Measurements from ENCODE around the gene ACSF3. TPM values are rescaled to one million over a fixed set of nuclear protein-coding genes. Genes with fewer than 3 reads are reported as not detected.

The ACSF3 gene
- total RNA-seq, 1 experiment from 2014 or later: 10.8 TPM

DNA sequence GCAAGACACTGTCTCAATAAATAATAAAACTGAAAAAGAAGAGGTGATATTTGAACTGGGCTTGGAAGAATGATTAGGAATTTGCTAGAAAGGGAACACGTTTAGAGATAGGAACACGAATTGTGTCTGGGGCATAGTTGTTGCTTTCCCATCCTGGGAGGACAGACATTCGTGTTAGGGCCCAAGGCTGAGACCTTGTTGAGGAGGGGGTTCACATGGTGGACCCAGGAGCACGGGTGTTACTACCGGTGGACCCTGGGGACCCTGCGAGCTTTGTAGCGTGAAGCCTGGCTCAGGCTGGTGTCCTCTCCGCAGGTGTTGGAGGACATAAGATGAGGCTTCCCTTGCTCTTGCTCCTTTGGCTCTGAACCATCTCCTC, 1.2 kb downstream of the ACSF3 start:
- DNase-seq (ENCODE audit: low read depth): no peak

DNA sequence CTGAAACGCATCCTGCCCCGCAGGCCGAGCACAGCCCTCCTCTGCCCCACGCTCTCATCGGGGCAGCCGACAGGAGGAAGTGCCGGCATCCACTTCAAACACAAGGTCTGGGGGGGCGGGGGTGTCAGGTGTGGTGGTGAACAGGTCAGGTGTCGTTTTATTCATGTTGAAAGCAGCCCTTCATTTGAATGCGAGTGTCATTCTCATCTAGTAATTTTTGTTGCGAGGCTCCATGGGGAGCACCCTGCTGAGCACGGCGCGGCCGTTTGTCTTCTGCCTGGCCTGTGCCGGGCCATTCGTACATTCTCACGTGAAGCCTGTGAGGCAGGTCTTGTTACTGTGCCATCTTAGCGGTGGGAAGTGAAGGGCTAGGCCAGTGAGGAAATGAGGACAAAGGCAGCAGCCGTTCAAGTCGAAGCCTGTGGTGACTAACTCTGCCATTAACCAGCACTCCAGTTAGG, 1.9 kb downstream of the ACSF3 start:
- DNase-seq (ENCODE audit: low read depth): no peak

- no peak for DNase-seq (ENCODE audit: low read depth)
These were observed 2.5 kb downstream of the ACSF3 start for GRCh38 chr16:89096042-89096717.

DNA sequence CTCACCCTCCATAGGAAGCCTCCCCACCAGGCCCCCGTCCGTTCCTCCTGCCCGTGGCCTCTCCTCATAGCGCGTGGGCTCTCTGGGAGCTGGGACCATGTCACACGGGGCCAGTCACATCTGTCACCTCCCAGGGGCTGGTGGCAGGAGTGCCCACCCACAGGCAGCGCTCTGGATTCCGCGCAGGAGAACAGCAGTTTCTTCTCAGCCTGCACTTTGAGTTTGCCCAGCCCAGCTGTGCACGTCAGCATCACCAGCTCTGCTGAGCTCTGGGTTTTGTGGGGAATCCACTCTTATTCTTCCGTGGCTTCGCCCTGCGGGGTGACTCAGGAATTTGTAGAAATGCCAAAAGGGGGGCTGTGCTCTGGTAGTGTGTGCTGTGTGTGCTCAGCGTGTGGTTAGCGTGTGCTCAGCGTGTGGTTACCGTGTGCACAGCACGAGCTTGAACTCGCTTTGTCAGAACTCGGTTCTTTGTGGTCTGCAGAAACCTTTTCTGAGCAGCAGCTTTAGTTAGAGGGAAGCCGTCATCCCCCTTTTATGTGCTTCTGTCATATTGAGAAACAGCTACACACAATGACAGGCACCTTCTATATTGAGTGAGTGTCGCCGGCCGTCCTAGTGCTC, 3.2 kb downstream of the ACSF3 start:
- no peak for DNase-seq (ENCODE audit: low read depth)

- DNase-seq (ENCODE audit: low read depth): no peak
These were observed 3.7 kb downstream of the ACSF3 start for GRCh38 chr16:89097392-89097772.

DNA sequence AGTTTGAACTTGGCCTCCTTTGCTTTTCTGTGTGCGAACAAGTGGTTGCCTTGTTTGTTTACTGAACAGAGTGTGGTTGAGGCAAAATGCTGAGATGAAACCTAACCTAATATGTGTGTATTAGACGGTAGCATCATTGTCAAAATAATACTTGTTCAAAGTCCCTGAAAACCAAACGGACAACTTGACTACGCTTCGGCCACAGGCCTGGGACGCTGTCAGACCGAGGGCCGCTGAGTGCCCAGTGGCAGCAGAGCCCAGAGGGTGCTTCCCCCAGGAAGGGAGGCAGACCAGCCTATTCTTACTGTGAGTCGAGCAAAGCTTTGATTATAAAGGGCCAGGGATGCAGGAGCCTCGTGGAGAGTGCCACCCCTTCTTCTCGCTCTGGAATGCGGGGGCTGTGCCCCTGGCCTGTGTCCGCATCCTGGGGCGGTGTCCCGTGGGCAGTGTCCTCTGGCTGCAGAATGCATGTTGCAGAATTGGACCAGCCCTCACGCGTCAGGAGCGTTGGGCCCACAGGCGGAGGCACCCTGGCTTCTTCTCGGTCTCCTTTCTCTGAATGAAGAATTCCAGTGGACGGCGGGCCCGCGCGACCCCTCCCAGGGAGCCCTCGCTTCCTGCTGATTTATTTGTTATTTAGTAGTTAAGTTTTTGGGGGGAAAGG, 5.2 kb downstream of the ACSF3 start:
- no peak for DNase-seq (ENCODE audit: low read depth)

GRCh38 chr16:89099905-89100304, 6.3 kb downstream of the ACSF3 start:
- DNase-seq (ENCODE audit: low read depth): no peak

- no peak for DNase-seq (ENCODE audit: low read depth)
These were observed 7.1 kb downstream of the ACSF3 start for GRCh38 chr16:89100601-89101302.

GRCh38 chr16:89101303-89102040, 7.8 kb downstream of the ACSF3 start:
- no peak for DNase-seq (ENCODE audit: low read depth)

DNA sequence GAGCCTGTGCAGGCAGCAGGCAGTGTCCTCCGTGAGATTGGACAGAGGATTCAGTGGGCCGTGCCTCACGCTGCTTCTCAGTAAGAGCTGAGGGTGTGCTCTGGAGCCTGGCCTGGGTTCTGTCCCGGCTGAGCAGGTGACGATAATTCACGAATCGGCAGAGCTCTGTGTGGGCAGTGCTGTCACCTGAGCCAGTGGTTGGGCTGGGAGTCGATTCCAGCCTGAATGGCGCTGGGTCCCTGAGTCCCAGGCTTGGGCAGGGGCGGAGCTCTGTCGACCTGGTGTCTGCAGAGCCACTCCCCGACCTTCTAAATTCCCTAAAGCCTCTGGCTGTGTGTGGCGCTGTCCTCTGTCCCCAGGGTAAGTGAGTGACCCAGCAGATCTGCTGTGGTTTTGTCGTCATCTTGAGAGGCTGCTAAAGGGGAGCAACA, 8.4 kb downstream of the ACSF3 start:
- DNase-seq (ENCODE audit: low read depth): no peak

- DNase-seq (ENCODE audit: low read depth): no peak
These were observed 8.9 kb downstream of the ACSF3 start for GRCh38 chr16:89102481-89103073.

DNA sequence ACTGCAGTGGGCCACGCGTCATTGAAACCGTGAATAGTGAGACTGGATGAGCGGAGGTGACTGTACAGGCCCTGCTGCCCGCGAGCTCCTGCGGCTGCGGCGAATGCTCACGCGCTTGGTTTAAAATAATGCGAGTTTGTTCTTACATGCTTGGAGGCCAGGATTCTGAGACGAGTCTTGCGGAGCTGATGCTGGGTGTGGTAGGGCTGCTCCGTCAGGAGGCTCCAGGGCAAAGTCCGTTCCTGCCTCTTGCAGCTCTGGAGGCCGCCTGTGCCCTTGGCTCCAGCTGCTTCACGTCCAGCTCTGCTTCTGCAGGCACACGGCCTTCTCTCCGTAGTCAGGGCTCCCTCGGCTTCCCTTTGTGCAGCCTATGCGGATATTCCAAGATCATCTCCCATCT, 9.5 kb downstream of the ACSF3 start:
- no peak for DNase-seq (ENCODE audit: low read depth)

- no peak for DNase-seq (ENCODE audit: low read depth)
These were observed 10.1 kb downstream of the ACSF3 start for GRCh38 chr16:89103781-89104180.

DNA sequence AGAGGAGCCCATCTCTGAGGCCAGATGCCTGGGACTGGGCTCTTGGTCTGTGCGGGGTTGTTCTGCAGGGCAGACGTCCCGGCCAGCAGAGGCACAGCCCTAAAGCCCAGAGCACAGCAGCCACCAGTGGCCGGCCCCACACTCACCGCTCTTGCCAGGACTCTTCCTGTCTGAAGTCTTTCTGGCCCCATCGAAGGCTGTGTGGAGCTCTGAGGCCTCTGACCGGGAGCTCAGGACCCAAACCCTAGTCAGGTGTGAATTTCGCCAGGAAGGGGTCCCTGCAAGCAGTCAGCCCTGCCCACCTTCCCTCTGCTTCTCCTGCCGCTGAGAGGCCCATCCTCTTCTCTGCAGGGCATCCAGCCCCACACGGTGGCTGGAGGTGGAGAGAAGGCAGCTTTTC, 10.7 kb downstream of the ACSF3 start:
- no peak for DNase-seq (ENCODE audit: low read depth)

DNA sequence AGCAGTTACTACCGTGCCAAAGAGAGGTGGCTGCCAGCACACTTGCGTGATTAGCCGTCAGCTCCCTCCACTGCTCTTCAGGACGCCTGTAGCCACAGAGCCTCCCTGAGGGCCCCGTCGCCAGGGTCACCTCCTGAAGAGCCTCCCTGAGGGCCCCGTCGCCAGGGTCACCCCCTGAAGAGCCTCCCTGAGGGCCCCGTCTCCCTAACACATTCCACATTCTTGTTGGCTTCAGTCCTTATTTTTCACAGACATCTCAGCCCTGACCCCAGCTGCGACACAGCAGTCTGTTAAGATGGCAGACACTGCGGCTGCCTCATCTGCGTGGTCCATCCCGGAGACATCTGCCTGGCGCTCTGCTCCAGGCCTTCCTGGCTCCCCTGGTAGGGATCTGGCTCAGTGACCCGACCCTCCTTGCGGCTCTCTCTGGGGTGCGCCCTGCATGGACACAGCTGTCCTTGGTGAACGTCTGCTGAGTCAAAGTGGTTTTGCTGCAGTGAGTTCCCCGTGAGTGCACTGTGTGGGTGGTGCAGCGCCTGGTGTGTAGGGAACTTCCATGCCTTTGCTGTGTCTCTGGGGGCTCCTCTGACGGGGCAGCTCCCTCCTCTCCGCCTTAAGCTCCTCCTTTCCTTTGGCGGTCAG, 11.4 kb downstream of the ACSF3 start:
- no peak for DNase-seq (ENCODE audit: low read depth)

- no peak for DNase-seq (ENCODE audit: low read depth)
These were observed 12.0 kb downstream of the ACSF3 start for GRCh38 chr16:89105599-89106151.

GRCh38 chr16:89106533-89107202, 13.0 kb downstream of the ACSF3 start:
- no peak for DNase-seq (ENCODE audit: low read depth)

DNA sequence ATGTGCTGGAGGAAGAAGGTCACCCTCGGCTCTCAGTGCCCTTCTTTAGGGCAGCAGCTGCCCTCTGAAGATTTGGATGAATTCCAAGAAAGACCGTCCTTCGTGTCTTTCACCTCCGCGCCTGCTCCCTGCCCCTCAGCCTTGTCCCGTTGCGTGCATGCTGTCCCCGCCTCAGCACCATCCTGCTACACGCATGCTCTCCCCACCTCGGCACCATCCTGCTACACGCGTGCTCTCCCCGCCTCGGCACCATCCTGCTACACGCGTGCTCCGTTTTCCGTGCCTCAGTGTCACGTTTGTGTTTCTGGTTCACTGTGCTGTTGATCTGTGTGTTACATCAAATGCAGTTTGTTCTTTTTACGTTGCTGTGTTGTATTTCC, 13.5 kb downstream of the ACSF3 start:
- DNase-seq (ENCODE audit: low read depth): no peak

- no peak for DNase-seq (ENCODE audit: low read depth)
These were observed 14.8 kb downstream of the ACSF3 start for GRCh38 chr16:89108416-89108815.

GRCh38 chr16:89110641-89111040, 17.0 kb downstream of the ACSF3 start:
- no peak for DNase-seq (ENCODE audit: low read depth)

Measured in RPMI7951 (cell line).